Prostate gland (tissue), 2 donors: ENCODE data around the gene POU6F2.

Experiments used
- CTCF ChIP-seq, 4 experiments: fragments of 200-600 bp in 2 of 4; fragments of 450-650 bp in 2 of 4; sonication (generic) in 2 of 4; IDR thresholded peaks; 1 replicate in 3 of 4; 2 replicates in 1 of 4; pipeline ENCODE4 v1.5.1; 2016 to 2019; ENCODE audit warnings: antibody characterized with exemption in 4 of 4, mild to moderate bottlenecking in 2 of 4, moderate library complexity in 2 of 4
- POLR2A ChIP-seq: fragments of 450-650 bp; IDR thresholded peaks from one replicate; pipeline ENCODE4 v1.6.1; 2016; ENCODE audit warnings: antibody characterized with exemption, mild to moderate bottlenecking

GRCh38 chr7:39042670-39043069 is 65.0 kb downstream of the POU6F2 start:
- TF ChIP-seq CTCF (IDR thresholded peaks at IDR 0.05) (no peak), POLR2A (no peak)
